Hepatocyte (in vitro differentiated cells): ENCODE data around the gene DUSP23. TPM values are rescaled to one million over a fixed set of nuclear protein-coding genes. Genes with fewer than 3 reads are reported as not detected.

Experiments used
- DNase-seq: peaks from one replicate; pipeline ENCODE4 v3.0.0-alpha.2; 2016; ENCODE audit warnings: low spot score
- H2AFZ ChIP-seq: fragments of 200-600 bp; sonication (generic); 2 replicates; pipeline ENCODE4 v1.6.0; 2016; ENCODE audit warnings: antibody characterized with exemption, mild to moderate bottlenecking
- H3K27ac ChIP-seq: fragments of 200-600 bp; sonication (generic); 2 replicates; pipeline ENCODE4 v1.5.1; 2016; ENCODE audit warnings: mild to moderate bottlenecking
- H3K27me3 ChIP-seq: fragments of 200-600 bp; sonication (generic); 2 replicates; pipeline ENCODE4 v1.6.1; 2016
- H3K36me3 ChIP-seq: fragments of 200-600 bp; sonication (generic); replicated peaks from 2 replicates; pipeline ENCODE4 v1.5.1; 2016; ENCODE audit warnings: low read depth; ENCODE audit not compliant: insufficient read depth
- H3K4me1 ChIP-seq: fragments of 200-600 bp; sonication (generic); 2 replicates; pipeline ENCODE4 v1.5.1; 2016; ENCODE audit warnings: mild to moderate bottlenecking, moderate library complexity; ENCODE audit not compliant: insufficient read depth
- H3K4me2 ChIP-seq: fragments of 200-600 bp; sonication (generic); 2 replicates; pipeline ENCODE4 v1.6.0; 2016
- H3K4me3 ChIP-seq: fragments of 200-600 bp; sonication (generic); 2 replicates; pipeline ENCODE4 v1.5.1; 2016; ENCODE audit warnings: mild to moderate bottlenecking
- H3K79me2 ChIP-seq: fragments of 200-600 bp; sonication (generic); 2 replicates; pipeline ENCODE4 v1.6.0; 2017; ENCODE audit warnings: mild to moderate bottlenecking
- H3K9me2 ChIP-seq: fragments of 200-600 bp; sonication (generic); replicated peaks from 2 replicates; pipeline ENCODE4 v1.6.0; 2017; ENCODE audit warnings: mild to moderate bottlenecking; ENCODE audit not compliant: insufficient read depth
- H3K9me3 ChIP-seq: fragments of 200-600 bp; sonication (generic); 2 replicates; pipeline ENCODE4 v1.5.1; 2016; ENCODE audit warnings: low read depth, mild to moderate bottlenecking
- H4K20me1 ChIP-seq: fragments of 200-600 bp; sonication (generic); 2 replicates; pipeline ENCODE4 v1.6.0; 2016; ENCODE audit warnings: mild to moderate bottlenecking; ENCODE audit not compliant: insufficient read depth, poor library complexity, severe bottlenecking
- EZH2 ChIP-seq: fragments of 200-600 bp; sonication (generic); IDR thresholded peaks from 2 replicates; pipeline ENCODE4 v1.6.1; 2016; ENCODE audit warnings: antibody characterized with exemption, mild to moderate bottlenecking, borderline replicate concordance
- EZH2phosphoT487 ChIP-seq: fragments of 200-600 bp; sonication (generic); IDR thresholded peaks from one replicate; pipeline ENCODE4 v1.6.1; 2018; ENCODE audit warnings: antibody characterized with exemption, mild to moderate bottlenecking, low read depth, moderate library complexity; ENCODE audit not compliant: unreplicated experiment, severe bottlenecking
- WGBS: methylation state at CpG from one replicate; pipeline ENCODE4 v1.1.6; 2016; ENCODE audit warnings: low lambda C conversion rate; ENCODE audit errors: missing lambda C conversion rate; 5-methylcytosine and 5-hydroxymethylcytosine counted together
- polyA plus RNA-seq: library from polyadenylated mRNA; unstranded; fragments of >200 nt; fragmentation: Nextera tagmentation; extraction: Ambion mirVana; gene quantifications from 2 replicates; pipeline ENCODE4 v1.2.1, GENCODE V29; 2016
- total RNA-seq: library from RNA; depleted of rRNA; stranded (reverse); fragments of >200 nt; gene quantifications from 2 replicates; pipeline ENCODE4 v1.2.3, GENCODE V29; 2014
- TF ChIP-seq, protein P1 (sequence below): fragments of 200-600 bp; sonication (generic); IDR thresholded peaks from 2 replicates; pipeline ENCODE4 v1.5.1; 2016; ENCODE audit warnings: antibody characterized with exemption, mild to moderate bottlenecking; ENCODE audit not compliant: poor library complexity

DUSP23 gene
- total and polyA plus RNA-seq, 2 experiments from 2014 or later: 17.2 to 44.6 TPM

- WGBS: 83% methylated on average over 18 of the region's 18 CpGs
- Histone ChIP-seq H4K20me1 (no peaks in the 10 kb centered on the region), H3K4me1 (no peaks in the 10 kb centered on the region)
Observed at GRCh38 chr1:159829822-159830465, 49.2 kb downstream of the DUSP23 start.

GRCh38 chr1:159830722-159831121, 50.0 kb downstream of the DUSP23 start:
- Histone ChIP-seq H3K36me3 (no peaks in the 10 kb centered on the region), H3K4me2 (no peak overlapping the region), H3K4me1 (no peaks in the 10 kb centered on the region), H3K79me2 (no peaks in the 10 kb centered on the region), H3K9me2 (no peaks in the 10 kb centered on the region), H3K27me3 (no peaks in the 10 kb centered on the region), H4K20me1 (no peaks in the 10 kb centered on the region), H3K4me3 (no peak overlapping the region), H3K9me3 (no peaks in the 10 kb centered on the region), H3K27ac (no peak overlapping the region), H2AFZ (no peak overlapping the region)
- TF ChIP-seq EZH2phosphoT487: no peak
- TF ChIP-seq, protein P1, sequence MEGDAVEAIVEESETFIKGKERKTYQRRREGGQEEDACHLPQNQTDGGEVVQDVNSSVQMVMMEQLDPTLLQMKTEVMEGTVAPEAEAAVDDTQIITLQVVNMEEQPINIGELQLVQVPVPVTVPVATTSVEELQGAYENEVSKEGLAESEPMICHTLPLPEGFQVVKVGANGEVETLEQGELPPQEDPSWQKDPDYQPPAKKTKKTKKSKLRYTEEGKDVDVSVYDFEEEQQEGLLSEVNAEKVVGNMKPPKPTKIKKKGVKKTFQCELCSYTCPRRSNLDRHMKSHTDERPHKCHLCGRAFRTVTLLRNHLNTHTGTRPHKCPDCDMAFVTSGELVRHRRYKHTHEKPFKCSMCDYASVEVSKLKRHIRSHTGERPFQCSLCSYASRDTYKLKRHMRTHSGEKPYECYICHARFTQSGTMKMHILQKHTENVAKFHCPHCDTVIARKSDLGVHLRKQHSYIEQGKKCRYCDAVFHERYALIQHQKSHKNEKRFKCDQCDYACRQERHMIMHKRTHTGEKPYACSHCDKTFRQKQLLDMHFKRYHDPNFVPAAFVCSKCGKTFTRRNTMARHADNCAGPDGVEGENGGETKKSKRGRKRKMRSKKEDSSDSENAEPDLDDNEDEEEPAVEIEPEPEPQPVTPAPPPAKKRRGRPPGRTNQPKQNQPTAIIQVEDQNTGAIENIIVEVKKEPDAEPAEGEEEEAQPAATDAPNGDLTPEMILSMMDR: no peak
- TF ChIP-seq EZH2: no peak
- no peak for DNase-seq
- WGBS: 97% methylated on average over 8 of the region's 8 CpGs

More at GRCh38 chr1:159829822-159830465, 49.2 kb downstream of the DUSP23 start:
- H3K79me2 ChIP-seq: no peaks in the 10 kb centered on the region
- H3K27ac ChIP-seq: no peak overlapping the region
- no peak overlapping the region for H3K4me2 ChIP-seq
- no peaks in the 10 kb centered on the region for H3K9me3 ChIP-seq
- no peaks in the 10 kb centered on the region for H3K27me3 ChIP-seq
- H3K36me3 ChIP-seq: no peaks in the 10 kb centered on the region
- peak; percentile 28 for DNase-seq
- H2AFZ ChIP-seq: no peak overlapping the region
- H3K4me3 ChIP-seq: no peak overlapping the region
- TF ChIP-seq EZH2phosphoT487 (no peak), EZH2 (no peak)
- TF ChIP-seq, protein P1: no peak
- H3K9me2 ChIP-seq: no peaks in the 10 kb centered on the region

DNA sequence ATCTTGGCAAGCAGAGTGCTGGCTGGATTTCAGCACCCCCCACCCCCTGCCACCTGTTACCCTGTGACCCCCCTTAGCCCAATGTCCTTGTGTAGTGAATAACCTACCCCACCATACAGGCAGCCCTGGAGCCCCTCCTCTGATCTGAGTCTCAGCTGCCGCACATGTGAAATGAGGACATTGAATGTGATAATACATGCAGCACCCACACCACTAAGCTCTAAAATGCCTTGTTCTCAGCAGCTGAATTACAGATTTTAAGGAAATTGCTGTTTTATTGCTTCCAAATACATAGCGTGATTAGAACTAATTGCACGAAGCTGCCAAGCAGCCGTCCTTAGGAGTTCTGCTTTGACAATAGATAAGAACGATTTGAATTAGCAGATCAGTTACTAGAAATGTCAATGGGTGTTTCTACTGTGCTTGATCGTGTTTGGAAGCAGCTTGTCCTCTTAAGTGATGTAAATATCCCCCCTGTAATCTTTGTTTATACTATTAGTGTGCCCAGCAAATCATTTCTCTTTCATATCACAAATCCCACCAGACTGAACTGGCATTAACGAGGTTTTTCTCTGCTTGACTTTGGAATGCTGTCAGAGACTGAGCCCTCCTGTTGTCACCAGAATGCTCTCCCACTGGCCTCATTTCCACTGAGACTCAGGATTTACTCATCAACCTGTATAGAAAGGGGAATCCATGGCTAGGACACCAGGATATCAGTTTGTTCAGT, 50.8 kb downstream of the DUSP23 start:
- Histone ChIP-seq H3K9me3 (no peaks in the 10 kb centered on the region), H3K4me2 (no peak overlapping the region), H4K20me1 (no peaks in the 10 kb centered on the region), H3K4me3 (no peak overlapping the region), H3K27ac (no peak overlapping the region), H3K27me3 (no peaks in the 10 kb centered on the region), H3K79me2 (no peaks in the 10 kb centered on the region), H3K4me1 (no peaks in the 10 kb centered on the region), H3K36me3 (no peaks in the 10 kb centered on the region), H2AFZ (no peak overlapping the region), H3K9me2 (no peaks in the 10 kb centered on the region)
- TF ChIP-seq EZH2 (no peak), EZH2phosphoT487 (no peak)
- TF ChIP-seq, protein P1: no peak
- no peak for DNase-seq
- 26% methylated on average over 7 of the region's 7 CpGs for WGBS

Other genes starting within 250 kb of the DUSP23 start
- gene OR10J5, start 245.0 kb upstream of the DUSP23 start, total RNA-seq: not detected in 2 replicates
- gene OR10J5, start 245.0 kb upstream of the DUSP23 start, polyA plus RNA-seq: not detected in 2 replicates
- gene APCS, start 193.1 kb upstream of the DUSP23 start, total RNA-seq: 1.2 TPM in 1 of 2 replicates, not detected in the other
- 0.68 and 4.0 TPM in 2 replicates for gene APCS, start 193.1 kb upstream of the DUSP23 start, polyA plus RNA-seq
- not detected in 2 replicates for gene CRP, start 66.4 kb upstream of the DUSP23 start, total RNA-seq
- gene CRP, start 66.4 kb upstream of the DUSP23 start, polyA plus RNA-seq: not detected in 2 replicates
- gene FCRL6, start 21.4 kb downstream of the DUSP23 start, total RNA-seq: not detected in 2 replicates
- gene FCRL6, start 21.4 kb downstream of the DUSP23 start, polyA plus RNA-seq: not detected in 2 replicates
- 0.52 and 0.57 TPM in 2 replicates for gene SLAMF8, start 45.9 kb downstream of the DUSP23 start, total RNA-seq
- gene SLAMF8, start 45.9 kb downstream of the DUSP23 start, polyA plus RNA-seq: 0.47 and 0.74 TPM in 2 replicates
- gene VSIG8, start 81.7 kb downstream of the DUSP23 start, total RNA-seq: 0.33 TPM in 1 of 2 replicates, not detected in the other
- 0.13 and 0.38 TPM in 2 replicates for gene VSIG8, start 81.7 kb downstream of the DUSP23 start, polyA plus RNA-seq
- gene CFAP45, start 119.2 kb downstream of the DUSP23 start, total RNA-seq: 0.43 TPM in 1 of 2 replicates, not detected in the other
- gene CFAP45, start 119.2 kb downstream of the DUSP23 start, polyA plus RNA-seq: not detected in 2 replicates
- 122 and 124 TPM in 2 replicates for gene TAGLN2, start 144.5 kb downstream of the DUSP23 start, total RNA-seq
- gene TAGLN2, start 144.5 kb downstream of the DUSP23 start, polyA plus RNA-seq: 284 and 292 TPM in 2 replicates
- gene IGSF9, start 164.7 kb downstream of the DUSP23 start, total RNA-seq: 5.3 and 8.2 TPM in 2 replicates
- 22.5 and 25.4 TPM in 2 replicates for gene IGSF9, start 164.7 kb downstream of the DUSP23 start, polyA plus RNA-seq
- not detected in 2 replicates for gene SLAMF9, start 173.3 kb downstream of the DUSP23 start, total RNA-seq
- gene SLAMF9, start 173.3 kb downstream of the DUSP23 start, polyA plus RNA-seq: not detected in 2 replicates